Mesothelial cell of epicardium (in vitro differentiated cells): ENCODE data around the gene NFX1. TPM values are rescaled to one million over a fixed set of nuclear protein-coding genes. Genes with fewer than 3 reads are reported as not detected.
"Not testable (repeated sequence)": the region's sequence is repeated elsewhere in the genome, so short reads cannot be mapped to it uniquely, and the experiment has no call there.

ENCODE experiments used
- DNase-seq, 2 experiments: peaks; one replicate each; pipeline ENCODE4 v3.0.0; 2021; ENCODE audit warnings: low spot score in 2 of 2; ENCODE audit not compliant: unreplicated experiment in 2 of 2
- H3K27ac Mint-ChIP-seq: 2 replicates; pipeline ENCODE4 v1.8.0; 2021; ENCODE audit warnings: mixed read lengths
- H3K27me3 Mint-ChIP-seq: 2 replicates; pipeline ENCODE4 v1.8.0; 2021; ENCODE audit warnings: low read depth, mixed read lengths
- H3K36me3 Mint-ChIP-seq: 2 replicates; pipeline ENCODE4 v1.8.0; 2021; ENCODE audit warnings: mixed read lengths
- H3K4me1 Mint-ChIP-seq: 2 replicates; pipeline ENCODE4 v1.8.0; 2021; ENCODE audit warnings: mixed read lengths
- H3K4me3 Mint-ChIP-seq: 2 replicates; pipeline ENCODE4 v1.8.0; 2021; ENCODE audit warnings: mild to moderate bottlenecking, moderate library complexity, mixed read lengths
- H3K9me3 Mint-ChIP-seq: 2 replicates; pipeline ENCODE4 v1.8.0; 2021; ENCODE audit warnings: mixed read lengths
- CTCF ChIP-seq: fragments of 200-600 bp; sonication (generic); IDR thresholded peaks from one replicate; pipeline ENCODE4 v1.5.0; 2021; ENCODE audit warnings: antibody characterized with exemption; ENCODE audit not compliant: unreplicated experiment
- total RNA-seq: library from RNA; stranded (reverse); gene quantifications from 3 replicates; pipeline ENCODE4 v1.2.1, GENCODE V29; 2021

Gene NFX1
- total RNA-seq, 1 donor from 2014 or later = 30.2 TPM

- H3K36me3 Mint-ChIP-seq = no peaks in the 10 kb centered on the region
- H3K4me3 Mint-ChIP-seq = no peak overlapping the region
- DNase-seq = no peak
- peaks cover 32% of the 10 kb centered on the region for H3K4me1 Mint-ChIP-seq
- no peak for TF ChIP-seq CTCF
- H3K27me3 Mint-ChIP-seq = no peaks in the 10 kb centered on the region
- H3K9me3 Mint-ChIP-seq = no peaks in the 10 kb centered on the region
- H3K27ac Mint-ChIP-seq = no peak overlapping the region
Observed at GRCh38 chr9:33388110-33388994, 98.0 kb downstream of the NFX1 start.

- peak overlapping the region; percentile 44 for H3K4me3 Mint-ChIP-seq
- DNase-seq = peak in 1 of 2 experiments; percentile 64
- not testable (repeated sequence) for H3K27me3 Mint-ChIP-seq, H3K9me3 Mint-ChIP-seq, H3K36me3 Mint-ChIP-seq
- H3K4me1 Mint-ChIP-seq = peaks cover 38% of the 10 kb centered on the region
- peak overlapping the region; percentile 91 for H3K27ac Mint-ChIP-seq
Observed at GRCh38 chr9:33391111-33391771, 100.9 kb downstream of the NFX1 start.

GRCh38 chr9:33392591-33393021 is 102.3 kb downstream of the NFX1 start:
- not testable (repeated sequence) for H3K27ac Mint-ChIP-seq, H3K36me3 Mint-ChIP-seq, DNase-seq, H3K9me3 Mint-ChIP-seq, H3K4me3 Mint-ChIP-seq, H3K27me3 Mint-ChIP-seq
- H3K4me1 Mint-ChIP-seq = peaks cover 32% of the 10 kb centered on the region

GRCh38 chr9:33393581-33393980 is 103.3 kb downstream of the NFX1 start:
- H3K27ac Mint-ChIP-seq = no peak overlapping the region
- no peaks in the 10 kb centered on the region for H3K9me3 Mint-ChIP-seq
- H3K4me1 Mint-ChIP-seq = peaks cover 26% of the 10 kb centered on the region
- TF ChIP-seq CTCF = no peak
- no peak for DNase-seq
- H3K4me3 Mint-ChIP-seq = no peak overlapping the region
- no peaks in the 10 kb centered on the region for H3K27me3 Mint-ChIP-seq
- H3K36me3 Mint-ChIP-seq = no peaks in the 10 kb centered on the region

- not testable (repeated sequence) for H3K4me3 Mint-ChIP-seq, H3K27ac Mint-ChIP-seq, H3K36me3 Mint-ChIP-seq, H3K27me3 Mint-ChIP-seq, H3K9me3 Mint-ChIP-seq, DNase-seq
- peaks cover 26% of the 10 kb centered on the region for H3K4me1 Mint-ChIP-seq
Observed at GRCh38 chr9:33393986-33394385, 103.7 kb downstream of the NFX1 start.

GRCh38 chr9:33395159-33395879 is 105.0 kb downstream of the NFX1 start:
- not testable (repeated sequence) for DNase-seq, H3K27me3 Mint-ChIP-seq, H3K27ac Mint-ChIP-seq, H3K4me3 Mint-ChIP-seq, H3K9me3 Mint-ChIP-seq, H3K36me3 Mint-ChIP-seq
- H3K4me1 Mint-ChIP-seq = peaks cover 19% of the 10 kb centered on the region

GRCh38 chr9:33397801-33398200 is 107.5 kb downstream of the NFX1 start:
- DNase-seq, H3K27ac Mint-ChIP-seq: not testable (repeated sequence)

GRCh38 chr9:33399047-33399446 is 108.7 kb downstream of the NFX1 start:
- H3K27ac Mint-ChIP-seq, DNase-seq, H3K36me3 Mint-ChIP-seq, H3K27me3 Mint-ChIP-seq, H3K9me3 Mint-ChIP-seq, H3K4me3 Mint-ChIP-seq, H3K4me1 Mint-ChIP-seq: not testable (repeated sequence)

More at GRCh38 chr9:33397801-33398200, 107.5 kb downstream of the NFX1 start:
- not testable (repeated sequence) for H3K36me3 Mint-ChIP-seq, H3K4me3 Mint-ChIP-seq, H3K4me1 Mint-ChIP-seq, H3K27me3 Mint-ChIP-seq, H3K9me3 Mint-ChIP-seq

- not testable (repeated sequence) for DNase-seq, H3K27me3 Mint-ChIP-seq, H3K27ac Mint-ChIP-seq, H3K4me3 Mint-ChIP-seq, H3K36me3 Mint-ChIP-seq, H3K9me3 Mint-ChIP-seq
- H3K4me1 Mint-ChIP-seq = peaks cover 13% of the 10 kb centered on the region
Observed at GRCh38 chr9:33401809-33402208, 111.5 kb downstream of the NFX1 start.

- H3K27me3 Mint-ChIP-seq, H3K4me3 Mint-ChIP-seq, DNase-seq, H3K27ac Mint-ChIP-seq, H3K9me3 Mint-ChIP-seq, H3K36me3 Mint-ChIP-seq: not testable (repeated sequence)
- H3K4me1 Mint-ChIP-seq = peaks cover 13% of the 10 kb centered on the region
Observed at GRCh38 chr9:33402371-33402770, 112.1 kb downstream of the NFX1 start, which contains the start of gene AQP7. Gene AQP7 (minus strand): TSS chr9:33402568. CDS start chr9:33401262, 1,306 bp downstream.
